GM11168 (cell line): ENCODE results near the gene AFMID.
"Not testable (repeated sequence)": the region's sequence is repeated elsewhere in the genome, so short reads cannot be mapped to it uniquely, and the experiment has no call there.

Experiments used
- in situ Hi-C: fragments of 300-500 bp; cut with MboI; formaldehyde crosslinking; loops from one replicate; pipeline ENCODE4 v1.12.0; 2022; ENCODE audit warnings: low sequenced_read_pairs; ENCODE audit not compliant: unreplicated experiment

The AFMID gene, protein sequence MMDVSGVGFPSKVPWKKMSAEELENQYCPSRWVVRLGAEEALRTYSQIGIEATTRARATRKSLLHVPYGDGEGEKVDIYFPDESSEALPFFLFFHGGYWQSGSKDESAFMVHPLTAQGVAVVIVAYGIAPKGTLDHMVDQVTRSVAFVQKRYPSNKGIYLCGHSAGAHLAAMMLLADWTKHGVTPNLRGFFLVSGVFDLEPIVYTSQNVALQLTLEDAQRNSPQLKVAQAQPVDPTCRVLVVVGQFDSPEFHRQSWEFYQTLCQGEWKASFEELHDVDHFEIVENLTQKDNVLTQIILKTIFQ

DNA sequence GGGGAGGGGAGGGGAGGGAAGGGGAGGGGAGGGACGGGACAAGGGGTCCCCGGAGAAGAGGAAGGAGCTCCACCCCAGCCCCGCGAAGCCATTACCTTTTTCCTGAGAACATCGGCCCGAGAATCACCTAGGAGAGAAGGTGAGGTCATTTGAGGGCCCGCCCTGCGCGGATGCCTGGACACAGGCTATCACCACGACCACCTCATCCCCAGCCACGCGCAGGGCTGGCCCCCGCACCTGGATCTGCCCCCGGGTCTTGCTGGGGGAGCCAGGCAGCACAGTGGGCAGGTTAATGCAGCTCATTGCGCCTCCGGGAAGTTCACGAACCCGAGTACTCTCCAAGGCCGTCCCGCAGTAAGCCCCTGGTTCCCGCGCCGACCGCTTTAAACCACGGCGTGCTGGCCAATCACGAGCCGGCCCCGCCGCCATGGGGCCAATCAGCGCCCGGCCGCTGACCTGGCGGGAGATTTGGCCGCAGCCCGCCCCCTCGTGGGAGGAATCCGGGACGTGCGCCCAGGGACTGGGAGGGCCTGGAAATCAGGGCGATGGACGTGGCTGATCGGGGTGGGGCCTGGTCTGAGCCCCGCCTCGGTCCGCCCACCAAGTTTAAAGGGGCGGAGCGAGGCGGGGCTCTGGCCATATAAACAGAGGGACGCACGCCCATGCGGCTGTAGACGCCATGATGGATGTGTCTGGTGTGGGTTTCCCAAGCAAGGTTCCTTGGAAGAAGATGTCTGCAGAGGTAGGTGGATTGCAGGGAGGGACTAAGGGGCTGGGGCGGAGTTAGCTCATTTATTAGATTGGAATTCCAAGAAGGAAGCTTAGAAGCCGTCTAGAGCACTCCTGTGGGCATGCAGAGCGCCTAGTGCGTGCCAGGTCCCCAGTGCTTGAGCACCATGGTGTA is at the start of gene AFMID, which contains the start of gene TK1:
AFMID (plus strand) TSS at position 671 of the 904 bp plus-strand sequence; CDS start at position 680, 9 bp downstream.
TK1 (minus strand) TSS at position 361 of the 904 bp plus-strand sequence; CDS start at position 303, 58 bp downstream.
- in situ Hi-C loops, result no loop called here

DNA sequence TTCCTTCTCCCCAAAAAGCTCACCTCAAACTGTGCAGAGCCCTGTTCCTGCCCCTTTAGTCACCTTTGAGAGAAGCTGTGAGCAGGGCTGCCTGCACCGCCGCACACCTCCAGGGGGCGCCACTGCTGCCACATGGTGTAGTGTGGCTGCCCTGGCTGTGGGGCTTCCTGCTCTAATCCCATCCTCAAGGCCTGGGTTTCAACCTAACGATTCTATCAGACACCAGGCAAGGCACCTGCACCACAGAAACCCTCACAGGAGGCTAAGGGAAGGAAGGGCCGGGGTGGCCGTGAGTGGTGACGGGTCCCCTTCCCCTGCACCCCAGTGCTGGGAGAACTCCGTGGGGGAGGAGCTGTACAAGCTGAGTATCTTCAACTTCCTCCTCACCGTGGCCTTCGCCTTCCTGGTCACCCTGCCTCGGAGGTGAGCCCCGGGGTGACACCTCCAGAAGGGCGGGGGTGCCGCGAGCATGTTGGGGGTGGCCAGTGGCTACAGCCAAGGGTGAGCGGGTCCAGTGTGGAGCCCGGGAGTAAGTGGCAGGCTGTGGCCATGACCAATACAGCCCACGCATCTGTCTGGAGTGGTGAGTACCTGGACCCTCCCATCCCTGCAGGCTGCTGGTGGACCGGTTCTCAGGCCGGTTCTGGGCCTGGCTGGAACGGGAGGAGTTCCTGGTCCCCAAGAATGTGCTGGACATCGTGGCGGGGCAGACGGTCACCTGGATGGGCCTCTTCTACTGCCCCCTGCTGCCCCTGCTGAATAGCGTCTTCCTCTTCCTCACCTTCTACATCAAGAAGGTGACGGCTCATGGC is 49.6 kb upstream of the AFMID start:
- in situ Hi-C loops, result no loop called here

DNA sequence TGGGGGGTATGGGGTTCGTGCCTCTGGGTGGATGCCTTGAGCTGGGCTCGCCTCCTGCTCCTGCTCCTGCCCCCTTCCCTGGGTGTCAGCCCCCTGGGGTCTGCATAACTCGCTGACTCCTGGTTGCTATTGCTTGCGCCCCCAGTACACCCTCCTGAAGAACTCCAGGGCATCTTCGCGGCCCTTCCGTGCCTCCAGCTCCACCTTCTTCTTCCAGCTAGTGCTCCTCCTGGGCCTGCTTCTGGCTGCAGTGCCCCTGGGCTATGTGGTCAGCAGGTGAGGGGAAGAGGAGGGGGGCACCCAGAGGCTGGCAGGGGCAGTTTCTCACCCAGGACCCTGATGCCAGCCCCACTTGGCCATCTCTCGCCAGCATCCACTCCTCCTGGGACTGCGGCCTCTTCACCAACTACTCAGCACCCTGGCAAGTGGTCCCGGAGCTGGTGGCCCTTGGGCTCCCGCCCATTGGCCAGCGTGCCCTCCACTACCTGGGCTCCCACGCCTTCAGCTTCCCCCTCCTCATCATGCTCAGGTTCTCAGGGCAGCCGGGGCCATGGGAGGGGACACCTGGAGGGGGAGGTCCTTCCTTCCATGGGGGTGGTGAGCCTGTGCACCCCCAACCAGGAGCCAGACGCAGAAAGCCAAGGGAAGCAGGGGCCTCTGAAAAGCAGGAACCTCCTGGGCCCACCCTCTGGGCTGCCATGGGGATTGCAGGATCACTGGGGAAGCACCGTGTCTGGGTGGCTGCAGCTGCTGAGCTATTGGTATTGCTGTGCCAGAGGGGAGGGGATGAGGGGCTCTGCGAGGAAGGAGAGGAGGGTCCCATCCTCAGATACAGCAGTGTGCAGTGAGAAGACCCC is 48.7 kb upstream of the AFMID start:
- in situ Hi-C loops, result no loop called here

DNA sequence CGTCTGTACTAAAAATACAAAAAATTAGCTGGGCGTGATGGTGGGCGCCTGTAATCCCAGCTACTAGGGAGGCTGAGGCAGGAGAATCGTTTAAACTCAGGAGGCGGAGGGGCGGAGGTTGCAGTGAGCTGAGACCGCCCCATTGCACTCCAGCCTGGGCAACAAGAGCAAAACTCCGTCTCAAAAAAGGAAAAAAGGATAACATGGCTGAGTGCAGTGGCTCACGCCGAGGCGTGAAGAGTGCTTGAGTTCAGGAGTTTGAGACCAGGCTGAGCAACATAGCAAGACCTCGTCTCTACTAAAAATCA is 47.3 kb upstream of the AFMID start:
- in situ Hi-C loops, result not testable (repeated sequence)

DNA sequence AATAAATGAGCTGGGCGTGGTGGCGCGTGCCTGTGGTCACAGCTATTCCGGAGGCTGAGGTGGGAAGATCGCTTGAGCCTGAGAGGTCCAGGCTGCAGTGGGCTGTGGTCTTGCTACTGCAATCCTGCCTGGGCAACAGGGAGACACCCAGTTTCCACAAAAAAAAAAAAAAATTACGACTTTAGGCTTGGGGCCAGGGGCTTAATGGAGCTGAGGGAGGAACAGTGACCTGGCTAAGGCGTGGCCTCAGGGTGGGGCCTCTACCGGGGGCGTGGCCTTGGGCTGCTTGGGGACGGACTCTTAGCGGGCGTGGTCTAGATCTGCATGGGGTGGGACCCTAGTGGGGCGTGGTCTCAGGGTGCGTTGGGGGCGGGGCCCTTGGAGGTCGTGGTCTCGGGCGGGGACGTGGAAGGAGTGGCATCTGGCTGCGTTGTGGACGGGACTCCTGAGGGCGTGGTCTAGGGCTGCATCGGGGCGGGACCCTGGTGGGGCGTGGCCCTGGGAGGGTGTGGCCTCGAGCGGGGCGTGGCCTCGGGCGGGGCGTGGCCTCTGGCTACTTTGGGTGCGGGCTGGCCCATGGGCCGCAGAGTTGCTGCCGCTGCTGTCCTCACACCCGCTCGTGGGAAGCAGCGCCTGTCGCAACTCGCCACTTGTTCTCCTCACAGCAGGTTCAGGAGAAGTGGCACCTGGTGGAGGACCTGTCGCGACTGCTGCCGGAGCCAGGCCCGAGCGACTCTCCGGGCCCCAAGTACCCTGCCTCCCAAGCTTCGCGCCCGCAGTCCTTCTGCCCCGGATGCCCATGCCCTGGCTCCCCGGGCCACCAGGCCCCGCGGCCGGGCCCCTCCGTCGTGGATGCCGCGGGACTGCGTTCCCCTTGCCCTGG is 46.8 kb upstream of the AFMID start:
- in situ Hi-C loops, result no loop called here

DNA sequence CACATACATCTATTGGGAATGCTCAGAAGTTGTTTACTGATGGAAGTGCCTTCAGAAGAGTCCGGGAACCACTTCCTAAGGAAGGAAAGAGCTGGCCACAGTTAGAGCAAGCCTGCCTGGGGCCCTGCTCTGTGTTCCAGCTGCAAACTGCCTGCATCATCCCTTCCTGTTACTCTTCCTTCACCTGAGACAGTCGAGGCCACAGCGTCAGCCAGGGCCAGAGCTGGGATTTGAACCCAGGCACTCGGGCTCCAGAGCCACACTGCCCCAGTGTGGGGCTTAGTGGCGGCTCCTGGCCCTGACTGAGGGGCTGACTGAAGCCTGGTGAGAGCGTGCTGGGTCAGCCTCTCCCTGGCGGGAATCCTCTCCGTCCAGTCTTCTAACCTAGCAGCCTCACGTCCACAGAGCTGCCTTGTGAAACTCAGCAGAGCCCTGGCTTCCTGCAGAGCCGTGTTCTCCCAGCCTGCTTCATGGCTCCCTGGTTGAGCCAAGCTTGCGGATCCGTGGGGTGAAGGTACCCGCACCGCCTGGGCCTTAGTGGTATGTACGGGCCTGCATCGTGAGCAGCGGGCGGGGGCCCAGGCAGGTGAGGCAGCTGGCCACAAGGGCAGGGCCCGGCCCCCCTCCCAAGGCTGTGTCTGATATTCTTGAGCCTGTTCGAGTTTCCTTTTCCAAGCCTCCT is 45.6 kb upstream of the AFMID start:
- in situ Hi-C loops, result no loop called here

DNA sequence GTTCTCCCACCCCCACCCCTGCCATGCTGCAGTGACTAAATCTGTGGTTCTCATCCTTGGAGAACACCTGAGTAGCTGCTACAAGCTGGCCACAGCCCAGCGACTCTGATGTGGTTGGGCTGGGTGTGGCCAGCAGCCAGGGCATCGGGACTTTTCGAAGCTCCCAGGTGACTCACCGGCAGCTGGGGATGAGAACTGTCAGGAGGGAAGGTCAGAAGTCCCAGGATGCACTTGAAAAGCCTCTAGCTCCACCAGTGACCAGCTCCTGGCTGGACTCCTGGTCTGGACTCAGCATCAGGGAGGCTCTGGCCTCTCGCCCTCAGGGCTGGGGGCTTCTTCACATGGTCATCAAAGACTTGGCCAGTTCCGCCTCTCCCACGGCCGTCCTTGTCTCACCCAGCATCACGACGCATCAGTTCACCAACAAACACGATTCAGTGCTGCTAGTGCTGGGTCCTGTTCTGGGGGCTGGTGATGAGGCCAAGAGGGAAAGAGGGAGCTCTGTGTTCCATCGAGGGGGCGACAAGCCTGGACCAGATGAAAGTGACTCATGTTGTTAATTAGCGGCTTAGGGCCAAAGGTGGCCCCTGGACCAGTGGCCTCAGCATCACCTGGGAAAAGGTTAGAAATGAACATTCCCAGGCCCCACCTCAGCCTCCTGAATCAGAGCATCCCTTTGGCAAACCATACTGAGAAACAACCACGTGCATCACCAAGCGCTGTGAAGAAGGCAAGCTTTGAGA is 44.9 kb upstream of the AFMID start:
- in situ Hi-C loops, result no loop called here

DNA sequence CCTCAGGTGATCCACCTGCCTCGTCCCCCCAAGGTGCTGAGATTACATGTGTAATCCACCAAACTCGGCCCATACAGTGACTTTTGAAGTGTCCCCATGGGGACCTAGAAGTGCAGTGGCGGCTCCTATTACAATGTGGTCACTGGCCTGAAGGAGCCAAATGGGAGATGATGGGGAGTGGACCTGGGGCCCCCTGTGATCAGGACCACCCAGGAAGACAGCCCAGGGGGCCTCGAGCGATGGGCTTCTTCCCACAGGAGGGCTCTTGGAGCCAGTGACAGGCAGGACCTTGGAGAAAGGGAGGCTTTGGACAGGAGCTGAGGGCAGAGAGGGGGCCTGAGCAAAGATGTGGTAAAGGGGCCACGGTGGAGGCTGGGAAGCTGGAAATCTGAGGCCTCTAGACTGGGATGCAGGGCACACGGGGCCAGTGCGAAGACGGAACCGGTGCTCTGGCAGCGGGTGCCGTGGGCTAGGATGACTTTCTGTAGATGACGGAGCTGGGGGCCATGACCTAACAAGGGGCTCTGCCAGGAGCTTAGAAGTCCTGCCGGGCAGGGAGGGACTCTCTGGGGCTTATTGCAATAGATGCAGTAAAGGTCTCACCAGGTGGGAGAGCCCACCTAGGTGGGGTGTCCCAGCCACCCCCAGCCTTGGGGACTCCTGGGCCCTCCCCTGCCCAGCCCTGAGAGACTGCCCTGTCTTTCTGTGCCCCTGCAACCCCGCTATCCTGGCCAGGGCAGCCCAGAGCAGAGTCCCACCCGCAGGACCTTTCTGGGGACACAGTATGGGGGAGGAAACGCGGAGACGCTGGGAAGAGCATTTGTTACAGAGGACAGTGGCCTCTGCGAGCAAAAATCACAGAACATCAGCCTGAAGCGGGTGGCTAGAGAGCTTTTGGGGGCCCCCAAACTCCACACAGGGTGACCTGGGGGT is 43.7 kb upstream of the AFMID start:
- in situ Hi-C loops, result no loop called here

DNA sequence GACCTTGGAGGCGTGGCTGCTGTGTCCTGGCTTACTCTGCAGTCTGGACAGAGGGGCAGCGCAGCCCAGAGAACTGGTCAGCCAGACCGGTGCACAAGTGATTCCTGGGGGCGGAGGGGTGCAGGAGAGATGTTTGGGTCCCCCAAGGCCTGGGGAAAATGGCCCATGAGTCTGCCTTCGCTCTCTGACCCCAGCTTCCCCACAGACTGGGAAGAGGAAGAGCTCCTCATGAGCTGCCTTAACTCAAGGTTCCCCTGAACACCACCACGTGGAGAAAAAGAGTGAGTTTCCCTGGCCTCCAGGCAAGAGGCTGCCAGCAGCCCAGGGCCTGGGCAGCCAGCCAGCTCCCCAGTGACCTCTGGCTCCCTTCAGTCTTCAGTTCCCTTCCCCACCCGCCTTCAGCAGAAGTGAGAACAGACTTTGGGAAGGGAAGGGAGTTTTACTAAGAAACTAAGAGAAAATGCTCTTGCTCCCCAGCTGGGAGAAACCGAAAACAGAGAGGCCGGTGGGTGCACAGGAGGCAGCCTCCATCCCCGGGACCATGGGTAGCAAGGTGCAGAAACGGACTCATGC is 42.9 kb upstream of the AFMID start:
- in situ Hi-C loops, result no loop called here

DNA sequence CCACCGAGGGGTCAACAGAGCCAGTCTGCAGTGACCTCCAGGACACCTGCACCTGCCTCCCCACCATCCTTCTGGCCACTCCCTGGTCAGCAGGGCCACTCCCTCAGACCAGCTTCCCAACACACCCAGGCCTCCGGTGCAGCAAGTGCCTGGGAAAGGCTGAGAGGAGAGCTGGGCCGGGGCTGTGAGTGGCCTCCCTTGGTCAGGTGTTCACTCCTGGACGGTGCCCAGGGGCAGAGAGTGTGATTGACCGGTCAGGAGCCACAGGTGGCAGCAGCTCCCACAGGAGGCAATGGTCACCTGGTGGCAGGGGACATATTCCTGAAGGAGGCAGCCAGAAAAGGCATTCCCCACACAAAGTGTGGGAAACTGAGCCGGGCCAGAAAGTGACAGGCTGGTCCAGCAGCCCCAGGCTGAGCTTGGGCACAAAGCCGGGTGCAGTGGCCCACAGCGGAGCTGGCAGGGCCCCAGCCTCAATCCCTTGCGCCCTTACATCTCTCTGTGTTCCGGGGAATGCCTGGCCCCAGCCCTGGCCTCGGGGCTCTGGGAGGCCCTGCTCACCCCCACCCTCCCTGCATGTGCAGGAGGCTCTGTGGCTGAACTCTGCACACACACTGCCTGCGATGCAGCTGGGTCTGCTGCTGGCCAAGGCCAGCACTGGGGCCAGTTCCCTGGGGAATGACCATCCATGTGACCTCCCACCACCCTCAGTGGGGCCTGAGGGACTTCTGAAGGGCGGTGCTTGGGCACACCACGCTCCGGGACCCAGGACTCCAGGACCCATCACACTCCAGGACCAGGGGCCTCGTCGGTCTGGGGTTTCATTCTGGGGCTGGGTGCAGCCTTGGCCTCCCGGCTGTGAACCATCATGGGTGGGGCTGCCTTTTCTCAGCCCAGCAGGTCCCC is 42.2 kb upstream of the AFMID start:
- in situ Hi-C loops, result no loop called here

DNA sequence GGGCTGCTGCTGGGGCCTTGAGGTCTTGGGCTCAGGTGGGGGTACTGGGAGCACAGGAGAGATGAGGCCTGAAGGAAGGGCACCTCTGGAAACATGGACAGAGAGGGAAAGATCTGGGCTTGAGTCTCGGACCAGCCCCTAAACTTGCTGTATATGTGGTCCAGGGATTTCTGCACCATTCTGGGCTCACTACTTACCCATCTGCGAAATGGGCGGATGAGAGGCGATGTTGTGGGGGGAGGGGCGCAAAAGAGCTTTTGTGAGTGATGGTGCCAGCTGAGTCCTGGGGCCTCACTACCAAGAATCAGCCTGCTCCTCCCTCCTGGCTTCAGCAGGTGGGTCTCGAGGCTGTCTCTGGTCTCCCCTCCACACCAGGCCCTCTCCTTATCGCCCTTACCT is 40.7 kb upstream of the AFMID start:
- in situ Hi-C loops, result no loop called here

DNA sequence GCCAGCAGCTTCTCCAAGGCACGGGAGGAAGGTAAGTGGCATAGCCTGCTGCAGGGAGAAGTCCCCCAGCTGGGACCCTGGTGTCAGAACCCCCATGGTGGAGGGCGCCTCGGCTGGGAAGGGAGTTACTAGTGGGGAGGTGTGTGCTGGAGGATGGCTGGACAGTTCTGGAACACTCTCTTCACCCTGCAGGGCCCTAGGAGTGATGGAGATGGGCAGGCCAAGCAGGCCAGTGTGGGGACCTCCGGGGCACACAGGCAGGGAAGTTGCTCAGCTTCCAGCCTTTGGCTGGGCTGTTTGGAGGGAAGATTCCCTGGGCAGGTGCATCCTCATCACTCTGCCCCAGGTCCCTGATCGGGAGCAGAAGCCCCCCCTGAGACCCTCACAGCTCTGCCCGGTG is 40.3 kb upstream of the AFMID start:
- in situ Hi-C loops, result no loop called here

DNA sequence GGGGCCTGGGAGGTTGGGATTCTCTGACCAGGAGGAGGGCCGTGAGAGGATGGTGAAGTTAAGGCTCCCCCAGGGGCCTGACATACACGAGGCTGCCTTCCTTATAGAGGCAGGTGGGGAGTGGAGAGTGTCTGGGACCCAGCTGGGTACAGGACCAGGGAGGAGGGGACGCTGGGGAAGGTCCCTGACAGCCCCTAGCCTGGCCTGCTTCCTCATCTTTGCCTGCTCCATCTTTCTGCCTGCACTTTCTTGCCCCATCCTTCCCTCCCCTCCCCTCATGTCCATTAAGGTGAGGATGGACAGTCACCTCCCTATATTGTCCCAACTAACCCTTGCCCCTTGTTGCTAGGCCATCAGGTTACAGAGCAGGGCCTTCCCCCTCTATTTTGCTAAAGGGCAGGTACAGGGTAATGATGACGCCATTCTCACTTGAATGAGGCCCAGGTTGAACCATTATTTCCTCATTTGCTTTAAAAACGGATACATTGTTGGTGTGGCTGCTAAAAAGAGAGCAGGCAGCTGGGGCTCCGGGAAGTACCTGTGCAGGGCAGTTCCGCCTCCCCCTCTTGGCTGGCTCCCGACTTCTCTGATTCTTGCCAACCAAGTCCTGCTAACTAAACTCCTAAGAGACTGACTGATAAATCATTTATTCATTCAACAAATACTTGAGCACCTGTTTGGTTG is 39.7 kb upstream of the AFMID start:
- in situ Hi-C loops, result no loop called here

DNA sequence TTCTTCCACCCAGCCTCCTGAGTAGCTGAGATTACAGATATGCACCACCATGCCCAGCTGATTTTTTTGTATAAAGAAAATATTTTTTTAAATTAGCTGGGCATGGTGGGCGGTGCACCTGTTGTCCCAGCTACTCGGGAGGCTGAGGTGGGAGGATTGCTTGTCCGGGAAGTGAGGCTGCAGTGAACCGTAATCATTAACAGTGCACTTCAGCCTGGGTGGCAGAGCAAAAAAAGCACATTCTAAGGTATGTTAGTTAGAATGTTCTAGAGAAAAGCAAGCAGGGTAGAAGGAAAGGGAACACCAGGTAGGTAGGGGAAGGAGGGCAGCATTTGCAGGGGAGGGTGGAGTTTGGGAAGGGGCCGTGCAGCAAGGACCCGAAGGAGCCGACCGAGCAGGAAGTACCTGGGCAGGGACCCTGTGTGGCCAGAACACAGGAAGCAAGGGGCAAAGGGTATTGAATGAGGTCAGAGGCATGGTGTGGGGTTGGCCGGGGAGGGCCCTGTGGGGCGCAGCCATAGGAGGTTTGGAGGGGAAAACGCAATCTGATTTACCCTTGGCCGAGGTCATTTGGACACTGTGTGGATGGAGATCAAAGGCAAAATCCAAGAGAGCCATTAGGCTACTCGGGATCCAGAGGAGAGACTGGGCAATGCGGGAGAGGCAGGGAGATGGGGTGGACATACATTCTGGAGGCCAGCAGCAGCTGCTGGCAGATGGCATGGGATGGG is 38.7 kb upstream of the AFMID start:
- in situ Hi-C loops, result no loop called here
